Neural cell (in vitro differentiated cells): Measurements from ENCODE around the gene CTCF. TPM values are rescaled to one million over a fixed set of nuclear protein-coding genes. Genes with fewer than 3 reads are reported as not detected.

Source experiments
- H2AFZ ChIP-seq: fragments of 200-600, 300-800 bp; sonication (generic), shearing (Covaris generic); 2 replicates; pipeline ENCODE4 v1.6.0; 2014; ENCODE audit warnings: low read depth, mild to moderate bottlenecking, antibody characterized with exemption, low read length, moderate library complexity
- H3F3A ChIP-seq: fragments of 200-600 bp; shearing (Covaris generic); 2 replicates; pipeline ENCODE4 v1.6.1; 2016; ENCODE audit warnings: mild to moderate bottlenecking, moderate library complexity, mixed read lengths, antibody characterized with exemption, low read length; ENCODE audit not compliant: insufficient read depth, poor library complexity, severe bottlenecking
- H3K27ac ChIP-seq: fragments of 200-600, 300-800 bp; sonication (generic), shearing (Covaris generic); 2 replicates; pipeline ENCODE4 v1.5.1; 2014; ENCODE audit warnings: mild to moderate bottlenecking, low read length, moderate library complexity
- H3K27me3 ChIP-seq: fragments of 300-800, 200-600 bp; sonication (generic), shearing (Covaris generic); 2 replicates; pipeline ENCODE4 v1.6.0; 2014; ENCODE audit warnings: mild to moderate bottlenecking, low read depth, low read length, moderate library complexity; ENCODE audit not compliant: insufficient read depth
- H3K36me3 ChIP-seq: fragments of 300-800, 200-600 bp; sonication (generic), shearing (Covaris generic); 2 replicates; pipeline ENCODE4 v1.5.1; 2014; ENCODE audit warnings: mild to moderate bottlenecking, antibody characterized with exemption, low read length, moderate library complexity; ENCODE audit not compliant: insufficient read depth
- H3K4me2 ChIP-seq: fragments of 300-800, 200-600 bp; sonication (generic), shearing (Covaris generic); 2 replicates; pipeline ENCODE4 v1.6.0; 2014; ENCODE audit warnings: mild to moderate bottlenecking, low read length
- H3K4me3 ChIP-seq: fragments of 300-800, 200-600 bp; sonication (generic), shearing (Covaris generic); 2 replicates; pipeline ENCODE4 v1.5.1; 2014; ENCODE audit warnings: mild to moderate bottlenecking, low read length, moderate library complexity
- H3K79me2 ChIP-seq: fragments of 200-600 bp; shearing (Covaris generic); replicated peaks from 2 replicates; pipeline ENCODE4 v1.6.0; 2014; ENCODE audit warnings: mild to moderate bottlenecking, low read length, moderate library complexity; ENCODE audit not compliant: insufficient read depth
- H3K9ac ChIP-seq: fragments of 300-800, 200-600 bp; sonication (generic), shearing (Covaris generic); 2 replicates; pipeline ENCODE4 v1.6.1; 2016; ENCODE audit warnings: mild to moderate bottlenecking, low read length, mixed read lengths
- H3K9me2 ChIP-seq: fragments of 200-600 bp; shearing (Covaris generic); 2 replicates; pipeline ENCODE4 v1.6.1; 2016; ENCODE audit warnings: mild to moderate bottlenecking, low read length, mixed read lengths; ENCODE audit not compliant: insufficient read depth
- H3K9me3 ChIP-seq: fragments of 200-600, 300-800 bp; sonication (generic), shearing (Covaris generic); 2 replicates; pipeline ENCODE4 v1.6.1; 2016; ENCODE audit warnings: mild to moderate bottlenecking, mixed run types, low read length, moderate library complexity, mixed read lengths
- H4K20me1 ChIP-seq: fragments of 200-600 bp; shearing (Covaris generic); 2 replicates; pipeline ENCODE4 v1.6.1; 2016; ENCODE audit warnings: mild to moderate bottlenecking, mixed run types; ENCODE audit not compliant: insufficient read depth
- EP300 ChIP-seq: fragments of 450-650 bp; conservative IDR thresholded peaks from 2 replicates; pipeline ENCODE4 v1.6.1; 2014; ENCODE audit warnings: antibody characterized with exemption, mild to moderate bottlenecking, moderate library complexity; ENCODE audit not compliant: poor library complexity, severe bottlenecking
- EZH2 ChIP-seq: fragments of 200-600, 300-800 bp; shearing (Covaris generic), sonication (generic); IDR thresholded peaks from 2 replicates; pipeline ENCODE4 v1.6.1; 2014; ENCODE audit warnings: antibody characterized with exemption, low read length, borderline replicate concordance, mild to moderate bottlenecking; ENCODE audit not compliant: insufficient read depth, poor library complexity, severe bottlenecking
- MXI1 ChIP-seq: fragments of 450-650 bp; conservative IDR thresholded peaks from 2 replicates; pipeline ENCODE4 v1.6.1; 2014; ENCODE audit warnings: antibody characterized with exemption, mild to moderate bottlenecking; ENCODE audit not compliant: poor library complexity, severe bottlenecking
- POLR2AphosphoS5 ChIP-seq: IDR thresholded peaks from 2 replicates; pipeline ENCODE4 v1.6.1; 2012
- RAD21 ChIP-seq: fragments of 450-650 bp; conservative IDR thresholded peaks from 2 replicates; pipeline ENCODE4 v1.6.1; 2014; ENCODE audit warnings: antibody characterized with exemption, mild to moderate bottlenecking, moderate library complexity
- SMC3 ChIP-seq: fragments of 450-650 bp; conservative IDR thresholded peaks from 2 replicates; pipeline ENCODE4 v1.6.1; 2014; ENCODE audit warnings: antibody characterized with exemption, mild to moderate bottlenecking, moderate library complexity; ENCODE audit not compliant: poor library complexity
- TAF1 ChIP-seq: IDR thresholded peaks from 2 replicates; pipeline ENCODE4 v1.6.1; 2012; ENCODE audit warnings: low read depth
- polyA plus RNA-seq: library from polyadenylated mRNA; depleted of rRNA; stranded (reverse); fragments of >200 nt; gene quantifications from 2 replicates; pipeline ENCODE4 v1.2.3, GENCODE V29; 2014
- TF ChIP-seq, protein P1 (sequence below): fragments of 450-650 bp; IDR thresholded peaks from 2 replicates; pipeline ENCODE4 v1.5.1; 2014; ENCODE audit warnings: antibody characterized with exemption, mild to moderate bottlenecking, moderate library complexity; ENCODE audit not compliant: poor library complexity, severe bottlenecking
- TF ChIP-seq, protein P2 (sequence below): IDR thresholded peaks from 2 replicates; pipeline ENCODE4 v1.6.1; 2012; ENCODE audit warnings: borderline replicate concordance

The CTCF gene
- polyA plus RNA-seq, 1 donor from 2014 or later = 42.8 TPM

DNA sequence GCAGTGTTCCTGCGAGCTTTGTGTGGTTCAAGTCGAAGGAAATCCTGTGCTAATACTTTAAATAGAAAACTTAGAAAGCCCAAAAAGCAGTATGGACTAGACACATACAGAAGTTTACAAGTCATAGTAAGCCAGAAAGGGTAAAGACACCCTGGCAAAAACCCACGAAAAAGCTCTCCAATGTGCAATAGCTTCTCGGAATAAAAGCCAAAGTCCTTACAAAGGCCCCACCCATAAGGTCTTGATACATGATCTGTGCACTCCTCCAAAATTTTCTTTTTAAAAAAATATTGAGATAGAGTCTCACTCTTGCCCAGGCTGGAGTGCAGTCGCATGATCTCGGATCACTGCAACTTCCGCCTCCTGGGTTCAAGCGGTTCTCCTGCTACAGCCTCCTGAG is 114.6 kb downstream of the CTCF start:
- Histone ChIP-seq H2AFZ (no peak overlapping the region), H3K4me2 (no peak overlapping the region), H3K4me3 (no peak overlapping the region), H3K27ac (no peak overlapping the region), H3K9ac (no peak overlapping the region), H3K9me2 (no peaks in the 10 kb centered on the region), H3K79me2 (no peaks in the 10 kb centered on the region), H3K9me3 (no peaks in the 10 kb centered on the region), H4K20me1 (no peaks in the 10 kb centered on the region), H3K36me3 (no peaks in the 10 kb centered on the region), H3K27me3 (no peaks in the 10 kb centered on the region), H3F3A (no peaks in the 10 kb centered on the region)
- TF ChIP-seq, protein P1, sequence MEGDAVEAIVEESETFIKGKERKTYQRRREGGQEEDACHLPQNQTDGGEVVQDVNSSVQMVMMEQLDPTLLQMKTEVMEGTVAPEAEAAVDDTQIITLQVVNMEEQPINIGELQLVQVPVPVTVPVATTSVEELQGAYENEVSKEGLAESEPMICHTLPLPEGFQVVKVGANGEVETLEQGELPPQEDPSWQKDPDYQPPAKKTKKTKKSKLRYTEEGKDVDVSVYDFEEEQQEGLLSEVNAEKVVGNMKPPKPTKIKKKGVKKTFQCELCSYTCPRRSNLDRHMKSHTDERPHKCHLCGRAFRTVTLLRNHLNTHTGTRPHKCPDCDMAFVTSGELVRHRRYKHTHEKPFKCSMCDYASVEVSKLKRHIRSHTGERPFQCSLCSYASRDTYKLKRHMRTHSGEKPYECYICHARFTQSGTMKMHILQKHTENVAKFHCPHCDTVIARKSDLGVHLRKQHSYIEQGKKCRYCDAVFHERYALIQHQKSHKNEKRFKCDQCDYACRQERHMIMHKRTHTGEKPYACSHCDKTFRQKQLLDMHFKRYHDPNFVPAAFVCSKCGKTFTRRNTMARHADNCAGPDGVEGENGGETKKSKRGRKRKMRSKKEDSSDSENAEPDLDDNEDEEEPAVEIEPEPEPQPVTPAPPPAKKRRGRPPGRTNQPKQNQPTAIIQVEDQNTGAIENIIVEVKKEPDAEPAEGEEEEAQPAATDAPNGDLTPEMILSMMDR = no peak
- TF ChIP-seq MXI1 (no peak), EP300 (no peak), EZH2 (no peak), POLR2AphosphoS5 (no peak), TAF1 (no peak), RAD21 (no peak), SMC3 (no peak)
- TF ChIP-seq, protein P2, sequence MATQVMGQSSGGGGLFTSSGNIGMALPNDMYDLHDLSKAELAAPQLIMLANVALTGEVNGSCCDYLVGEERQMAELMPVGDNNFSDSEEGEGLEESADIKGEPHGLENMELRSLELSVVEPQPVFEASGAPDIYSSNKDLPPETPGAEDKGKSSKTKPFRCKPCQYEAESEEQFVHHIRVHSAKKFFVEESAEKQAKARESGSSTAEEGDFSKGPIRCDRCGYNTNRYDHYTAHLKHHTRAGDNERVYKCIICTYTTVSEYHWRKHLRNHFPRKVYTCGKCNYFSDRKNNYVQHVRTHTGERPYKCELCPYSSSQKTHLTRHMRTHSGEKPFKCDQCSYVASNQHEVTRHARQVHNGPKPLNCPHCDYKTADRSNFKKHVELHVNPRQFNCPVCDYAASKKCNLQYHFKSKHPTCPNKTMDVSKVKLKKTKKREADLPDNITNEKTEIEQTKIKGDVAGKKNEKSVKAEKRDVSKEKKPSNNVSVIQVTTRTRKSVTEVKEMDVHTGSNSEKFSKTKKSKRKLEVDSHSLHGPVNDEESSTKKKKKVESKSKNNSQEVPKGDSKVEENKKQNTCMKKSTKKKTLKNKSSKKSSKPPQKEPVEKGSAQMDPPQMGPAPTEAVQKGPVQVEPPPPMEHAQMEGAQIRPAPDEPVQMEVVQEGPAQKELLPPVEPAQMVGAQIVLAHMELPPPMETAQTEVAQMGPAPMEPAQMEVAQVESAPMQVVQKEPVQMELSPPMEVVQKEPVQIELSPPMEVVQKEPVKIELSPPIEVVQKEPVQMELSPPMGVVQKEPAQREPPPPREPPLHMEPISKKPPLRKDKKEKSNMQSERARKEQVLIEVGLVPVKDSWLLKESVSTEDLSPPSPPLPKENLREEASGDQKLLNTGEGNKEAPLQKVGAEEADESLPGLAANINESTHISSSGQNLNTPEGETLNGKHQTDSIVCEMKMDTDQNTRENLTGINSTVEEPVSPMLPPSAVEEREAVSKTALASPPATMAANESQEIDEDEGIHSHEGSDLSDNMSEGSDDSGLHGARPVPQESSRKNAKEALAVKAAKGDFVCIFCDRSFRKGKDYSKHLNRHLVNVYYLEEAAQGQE = no peak

DNA sequence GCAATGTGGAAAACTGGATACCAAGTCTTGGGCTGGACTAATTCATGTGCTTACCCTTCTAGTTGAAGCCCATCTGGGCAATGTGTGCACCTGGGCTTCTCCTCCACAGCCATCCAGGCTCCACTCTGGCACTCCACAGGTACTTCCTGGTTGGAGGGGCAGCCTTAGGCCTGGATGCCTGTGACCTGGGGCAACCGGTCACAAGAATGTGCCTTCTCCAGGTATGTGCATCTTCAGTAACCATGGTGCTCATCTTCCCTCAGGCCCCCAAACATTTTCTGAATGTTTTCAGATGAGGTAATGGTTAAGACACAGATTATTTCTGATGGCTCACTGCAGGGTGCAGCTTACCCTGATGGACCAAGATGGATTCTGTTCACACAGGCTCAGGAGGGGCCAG is 115.4 kb downstream of the CTCF start:
- Histone ChIP-seq H3K36me3 (no peaks in the 10 kb centered on the region), H3K27me3 (no peaks in the 10 kb centered on the region), H3K79me2 (no peaks in the 10 kb centered on the region), H3K9me2 (no peaks in the 10 kb centered on the region), H2AFZ (no peak overlapping the region), H3K4me2 (no peak overlapping the region), H3K27ac (no peak overlapping the region), H3K4me3 (no peak overlapping the region), H3K9me3 (no peaks in the 10 kb centered on the region), H3K9ac (no peak overlapping the region), H4K20me1 (no peaks in the 10 kb centered on the region), H3F3A (no peaks in the 10 kb centered on the region)
- TF ChIP-seq POLR2AphosphoS5 (no peak), MXI1 (no peak), EP300 (no peak), RAD21 (no peak), TAF1 (no peak), EZH2 (no peak), SMC3 (no peak)
- TF ChIP-seq, protein P2 = no peak
